ENCODE results near the gene DPH1.

GRCh38 chr17:2019723-2020122 is 10.2 kb upstream of the DPH1 start:
- TF ChIP-seq EP300 (IDR thresholded peaks at IDR 0.05) (no peak), CTCF (IDR thresholded peaks at IDR 0.05) (no peak), POLR2AphosphoS5 (IDR thresholded peaks at IDR 0.05) (no peak)

All from sigmoid colon (tissue), 4 donors.